Muscle of leg (tissue), 11 donors: ENCODE data around the gene NTN1. TPM values are rescaled to one million over a fixed set of nuclear protein-coding genes. Genes with fewer than 3 reads are reported as not detected.
"Not testable (repeated sequence)": the region's sequence is repeated elsewhere in the genome, so short reads cannot be mapped to it uniquely, and the experiment has no call there.

Source experiments
- DNase-seq: peaks from one replicate; pipeline ENCODE4 v3.0.0; 2013
- H3K27ac ChIP-seq: one replicate; pipeline ENCODE4 v1.5.1; 2013; ENCODE audit warnings: mild to moderate bottlenecking, low read length, control low read depth
- H3K27me3 ChIP-seq: one replicate; pipeline ENCODE4 v1.6.1; 2013; ENCODE audit warnings: low read length; ENCODE audit not compliant: control insufficient read depth, insufficient read depth
- H3K36me3 ChIP-seq: one replicate; pipeline ENCODE4 v1.6.1; 2013; ENCODE audit warnings: low read length; ENCODE audit not compliant: control insufficient read depth, insufficient read depth
- H3K4me1 ChIP-seq: one replicate; pipeline ENCODE4 v1.6.1; 2013; ENCODE audit warnings: low read length; ENCODE audit not compliant: control insufficient read depth, insufficient read depth
- H3K4me3 ChIP-seq: one replicate; pipeline ENCODE4 v1.5.1; 2013; ENCODE audit warnings: low read length, control low read depth
- H3K9me3 ChIP-seq: replicated peaks from 2 replicates; pipeline ENCODE4 v1.6.1; 2013; ENCODE audit warnings: low read depth, low read length; ENCODE audit not compliant: control insufficient read depth
- WGBS: methylation state at CpG from one replicate; pipeline ENCODE4 v1.1.5; 2013; ENCODE audit warnings: missing lambda C conversion rate; ENCODE audit not compliant: insufficient coverage; 5-methylcytosine and 5-hydroxymethylcytosine counted together
- polyA plus RNA-seq, 8 donors: library from polyadenylated mRNA; unstranded; fragments of 120-200 nt; gene quantifications; one replicate each; pipeline versions ENCODE4 v1.2.1 to v1.2.3, GENCODE V29; 2013; ENCODE audit warnings: inconsistent platforms in 1 of 8, low replicate concordance in 1 of 8; ENCODE audit not compliant: insufficient read length in 8 of 8, insufficient read depth in 1 of 8
- total RNA-seq: library from RNA; stranded (reverse); fragments of 120-200 nt; gene quantifications from one replicate; pipeline ENCODE4 v1.2.4, GENCODE V29; 2013

Gene NTN1
- total and polyA plus RNA-seq, 9 donors: 3.5 to 14.4 (median 5.6) TPM

GRCh38 chr17:9104370-9105041 is 83.2 kb downstream of the NTN1 start:
- no peaks in the 10 kb centered on the region for H3K9me3 ChIP-seq
- peaks cover 6% of the 10 kb centered on the region for H3K4me1 ChIP-seq
- DNase-seq: no peak
- 63% methylated on average over 16 of the region's 18 CpGs for WGBS
- H3K27ac ChIP-seq: no peak overlapping the region
- no peaks in the 10 kb centered on the region for H3K27me3 ChIP-seq
- H3K36me3 ChIP-seq: no peaks in the 10 kb centered on the region
- H3K4me3 ChIP-seq: no peak overlapping the region

GRCh38 chr17:9105068-9105868 is 84.0 kb downstream of the NTN1 start:
- no peak for DNase-seq
- 49% methylated on average over 2 of the region's 9 CpGs for WGBS
- H3K4me3 ChIP-seq: no peak overlapping the region
- H3K36me3 ChIP-seq: no peaks in the 10 kb centered on the region
- peaks cover 6% of the 10 kb centered on the region for H3K4me1 ChIP-seq
- no peaks in the 10 kb centered on the region for H3K27me3 ChIP-seq
- no peaks in the 10 kb centered on the region for H3K9me3 ChIP-seq
- H3K27ac ChIP-seq: no peak overlapping the region

GRCh38 chr17:9106278-9106677 is 85.0 kb downstream of the NTN1 start:
- H3K9me3 ChIP-seq, H3K36me3 ChIP-seq, H3K27me3 ChIP-seq, H3K4me1 ChIP-seq, H3K27ac ChIP-seq, DNase-seq, H3K4me3 ChIP-seq: not testable (repeated sequence)
- no CpG with 5 or more reads among the region's 9 CpGs for WGBS

DNA sequence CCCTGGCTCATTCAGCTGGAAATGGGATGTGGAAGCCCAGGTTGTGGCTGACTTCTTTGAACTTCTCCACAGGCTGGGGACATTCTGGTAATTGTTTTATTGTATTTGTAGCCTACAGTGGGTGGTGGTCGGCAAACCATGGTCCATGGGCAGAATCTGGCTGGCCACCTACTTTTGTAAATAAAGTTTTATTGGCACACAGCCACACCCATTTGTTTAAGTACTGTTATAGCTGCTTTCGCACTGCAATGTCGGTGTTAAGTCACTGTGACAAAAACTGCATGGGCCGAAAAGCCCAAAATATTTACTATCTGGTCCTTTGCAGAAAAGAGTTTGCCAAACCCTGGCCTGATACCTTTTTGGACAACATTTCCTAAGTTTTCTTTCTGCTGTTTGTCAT is 86.2 kb downstream of the NTN1 start:
- Histone ChIP-seq H3K36me3 (no peaks in the 10 kb centered on the region), H3K9me3 (no peaks in the 10 kb centered on the region), H3K4me3 (no peak overlapping the region), H3K27me3 (no peaks in the 10 kb centered on the region), H3K4me1 (peaks cover 6% of the 10 kb centered on the region), H3K27ac (no peak overlapping the region)
- DNase-seq: no peak
- 94% methylated on average over 3 of the region's 4 CpGs for WGBS

DNA sequence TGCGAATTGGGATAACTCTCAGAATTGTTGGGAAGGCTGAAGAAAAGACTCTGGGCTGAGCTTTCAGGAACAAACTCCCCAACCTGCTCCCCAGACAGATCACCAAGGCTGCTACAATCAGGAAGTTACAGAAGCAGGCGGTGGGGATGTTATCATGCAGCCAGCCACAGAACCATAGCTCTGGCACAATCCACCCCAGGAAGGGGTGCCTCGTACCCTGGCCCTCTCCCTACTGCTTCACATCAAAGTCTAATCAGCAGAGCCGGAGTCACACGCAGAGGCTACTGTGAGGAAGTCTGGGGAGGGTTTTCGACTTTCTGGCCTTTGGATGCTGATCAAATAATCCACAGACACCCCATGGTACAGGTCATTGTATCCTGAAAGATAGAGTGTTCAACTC is 86.8 kb downstream of the NTN1 start:
- WGBS: no CpG with 5 or more reads among the region's 6 CpGs
- H3K9me3 ChIP-seq: no peaks in the 10 kb centered on the region
- no peak overlapping the region for H3K27ac ChIP-seq
- no peaks in the 10 kb centered on the region for H3K36me3 ChIP-seq
- H3K27me3 ChIP-seq: no peaks in the 10 kb centered on the region
- H3K4me3 ChIP-seq: no peak overlapping the region
- peaks cover 6% of the 10 kb centered on the region for H3K4me1 ChIP-seq
- no peak for DNase-seq

DNA sequence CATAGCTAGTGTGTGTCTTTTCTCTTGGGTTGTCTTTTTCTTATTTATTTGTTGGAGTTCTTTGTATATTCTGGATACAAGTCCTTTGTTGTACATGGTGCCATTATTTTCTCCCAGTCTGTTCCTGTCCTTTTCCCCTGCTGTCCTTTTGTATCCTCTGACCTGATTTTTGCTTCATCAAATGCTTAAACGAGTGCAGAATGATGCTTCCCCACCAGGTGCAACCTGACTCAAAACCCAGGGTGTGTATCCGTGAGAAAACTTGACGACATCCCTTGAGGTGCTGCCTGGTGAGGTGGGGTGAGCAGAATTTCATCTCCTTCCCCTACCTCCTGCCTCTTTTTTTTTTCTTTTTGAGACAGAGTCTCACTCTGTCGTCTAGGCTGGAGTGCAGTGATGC is 88.6 kb downstream of the NTN1 start:
- Histone ChIP-seq H3K27ac (no peak overlapping the region), H3K9me3 (no peaks in the 10 kb centered on the region), H3K36me3 (no peaks in the 10 kb centered on the region), H3K27me3 (no peaks in the 10 kb centered on the region), H3K4me1 (no peaks in the 10 kb centered on the region), H3K4me3 (no peak overlapping the region)
- WGBS: no CpG with 5 or more reads among the region's 4 CpGs
- DNase-seq: no peak

DNA sequence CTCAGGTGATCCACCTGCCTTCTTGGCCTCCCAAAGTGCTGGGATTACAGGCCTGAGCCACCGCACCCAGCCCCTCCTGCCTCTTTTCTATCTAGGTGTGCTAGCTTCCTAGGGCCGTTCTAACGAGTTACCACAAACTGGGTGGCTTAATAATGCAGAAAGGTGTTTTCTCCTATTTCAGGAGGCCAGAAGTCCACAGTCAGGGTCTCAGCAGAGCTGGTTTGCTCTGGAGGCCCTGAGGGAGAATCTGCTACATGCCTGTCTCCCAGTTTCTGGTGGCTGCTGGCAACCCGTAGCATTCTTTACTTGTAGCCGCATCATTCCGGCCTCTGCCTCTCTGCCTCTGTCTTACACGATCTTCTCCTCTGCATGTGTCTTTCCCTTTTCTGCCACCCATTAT is 89.2 kb downstream of the NTN1 start:
- Histone ChIP-seq H3K27me3 (peaks cover 4% of the 10 kb centered on the region), H3K4me3 (no peak overlapping the region), H3K9me3 (no peaks in the 10 kb centered on the region), H3K27ac (no peak overlapping the region), H3K4me1 (peaks cover 5% of the 10 kb centered on the region), H3K36me3 (no peaks in the 10 kb centered on the region)
- DNase-seq: no peak
- 77% methylated on average over 3 of the region's 7 CpGs for WGBS

DNA sequence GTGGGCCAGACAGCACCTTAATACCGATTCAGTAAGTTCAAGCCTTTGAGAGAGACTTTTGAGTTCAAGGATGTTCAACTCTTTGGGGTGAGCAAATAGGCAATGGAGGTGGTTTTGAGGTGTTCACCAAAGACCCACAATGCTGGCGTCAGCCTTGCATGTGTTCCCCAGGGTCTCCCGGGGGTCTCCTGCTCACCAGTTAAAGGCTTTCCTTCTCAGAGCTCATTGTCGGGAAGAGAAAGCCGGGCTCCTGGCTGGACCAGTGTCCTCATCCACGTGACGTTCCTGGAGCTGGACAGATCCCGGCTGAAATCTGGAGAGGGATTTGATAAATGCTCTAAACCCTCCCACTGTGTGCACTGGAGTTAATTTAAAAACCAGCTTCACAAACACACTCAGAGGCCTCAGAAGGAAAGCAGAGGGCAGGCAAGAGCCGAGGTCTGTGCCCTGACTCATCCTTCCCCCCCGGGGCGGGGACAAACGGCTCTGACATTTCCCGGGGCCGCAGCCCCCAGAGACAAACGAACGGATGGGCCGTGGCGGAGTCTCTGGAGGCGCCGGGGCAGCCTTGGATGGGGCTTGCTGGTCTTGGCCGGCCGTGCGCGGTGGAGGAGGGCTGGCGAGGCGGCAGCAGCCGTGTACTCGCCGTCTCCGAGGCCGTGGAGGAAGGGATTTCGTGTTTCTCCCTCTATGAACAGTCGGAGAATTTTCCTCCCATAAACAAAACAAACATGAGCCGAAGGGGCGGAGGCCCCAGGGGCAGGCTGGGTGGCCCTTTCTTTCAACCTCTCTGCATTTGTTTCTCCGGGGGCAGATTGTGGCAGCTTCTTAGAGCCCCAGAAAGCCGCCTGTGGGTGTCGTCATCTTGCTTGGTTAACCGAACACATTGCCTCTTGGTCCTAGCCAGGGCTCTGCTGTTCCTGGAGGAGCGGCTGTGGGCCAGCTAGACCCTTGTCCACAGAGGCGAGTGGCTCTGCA is 94.2 kb downstream of the NTN1 start:
- Histone ChIP-seq H3K4me3 (peak overlapping the region; percentile 25), H3K4me1 (peaks cover 10% of the 10 kb centered on the region), H3K9me3 (no peaks in the 10 kb centered on the region), H3K27ac (peak overlapping the region; percentile 35), H3K27me3 (peaks cover 11% of the 10 kb centered on the region), H3K36me3 (no peaks in the 10 kb centered on the region)
- WGBS: 14% methylated on average over 23 of the region's 41 CpGs
- DNase-seq: peak; percentile 90

DNA sequence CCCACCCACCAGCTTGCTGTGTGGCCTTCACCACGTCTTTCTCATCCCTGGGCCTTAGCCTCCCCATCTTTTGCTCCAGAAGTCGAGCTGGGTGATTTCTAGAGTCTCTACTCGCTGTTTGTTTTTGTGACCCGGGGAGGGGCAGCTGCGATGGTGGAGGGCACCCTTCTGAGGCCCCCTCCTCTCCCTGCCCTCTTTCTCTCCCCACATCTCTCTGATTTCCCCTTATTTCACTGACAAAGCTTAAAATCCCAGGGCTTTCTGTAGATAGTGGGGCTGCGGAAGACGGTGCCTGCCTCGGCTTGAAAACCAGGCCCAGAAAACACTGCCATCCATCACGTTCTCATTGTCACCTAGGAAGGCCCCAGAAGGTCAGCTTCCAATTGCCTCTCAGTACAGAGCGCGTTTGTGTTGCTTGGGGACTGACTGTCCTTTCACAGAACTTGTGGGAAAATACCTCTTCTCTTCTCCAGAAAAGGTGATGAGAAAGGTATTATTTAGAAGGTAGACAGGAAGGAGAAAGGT is 95.1 kb downstream of the NTN1 start:
- Histone ChIP-seq H3K4me1 (peaks cover 10% of the 10 kb centered on the region), H3K36me3 (no peaks in the 10 kb centered on the region), H3K27ac (no peak overlapping the region), H3K4me3 (no peak overlapping the region), H3K27me3 (peaks cover 11% of the 10 kb centered on the region), H3K9me3 (no peaks in the 10 kb centered on the region)
- no peak for DNase-seq
- 58% methylated on average over 2 of the region's 11 CpGs for WGBS
